HepG2 (cell line): ENCODE data around the gene MYH7B. TPM values are rescaled to one million over a fixed set of nuclear protein-coding genes. Genes with fewer than 3 reads are reported as not detected.

ENCODE experiments used
- ATAC-seq: fragments of 200-7000 bp; cut with Tn5 transposase; 3 replicates; pipeline ENCODE4 v1.9.1; 2020; ENCODE audit warnings: mild to moderate bottlenecking, moderate library complexity
- BruUV-seq: library from RNA; stranded (reverse); fragments of 400-500 nt; replicated peaks from 2 replicates; lab custom pipeline; 2021; lab: Mats Ljungman, UMichigan
- CTCF ChIA-PET: fragments of 300-600 bp; formaldehyde crosslinking; extraction: SDS; loops from one replicate; lab custom pipeline; 2021; ENCODE audit warnings: low total read pairs, inconsistent platforms, low intra/inter-chr PET ratio; lab: Yijun Ruan, JAX
- POLR2A ChIA-PET: fragments of 350-600 bp; sonication (Branson Sonifier 250); formaldehyde crosslinking; loops from one replicate; lab custom pipeline; 2020; ENCODE audit warnings: antibody characterized with exemption, inconsistent platforms; lab: Yijun Ruan, JAX
- DNase-seq: peaks from one replicate; pipeline ENCODE4 v3.0.0-alpha.2; 2015; ENCODE audit warnings: low spot score
- FAIRE-seq: peaks from 3 replicates; lab custom pipeline; 2011; peaks lifted over from hg19 to GRCh38; lab: Jason Lieb, UNC
- H2AFZ ChIP-seq: one replicate; pipeline ENCODE4 v1.6.1; 2011; ENCODE audit warnings: low read length, inconsistent platforms
- H3K27ac ChIP-seq: fragments of 300-600 bp; 3 replicates; pipeline ENCODE4 v1.8.0; 2011; ENCODE audit warnings: mixed run types, mild to moderate bottlenecking, mixed read lengths, low read length, inconsistent platforms; ENCODE audit not compliant: insufficient read depth; ENCODE audit errors: extremely low read length
- H3K27me3 ChIP-seq, 2 experiments: fragments of 200-600 bp in 1 of 2; 2 replicates in 1 of 2; 3 replicates in 1 of 2; pipeline versions ENCODE4 v1.6.0 to v1.8.0; 2011; ENCODE audit warnings: low read length in 2 of 2, mild to moderate bottlenecking in 2 of 2, moderate library complexity in 2 of 2, inconsistent platforms in 1 of 2; ENCODE audit not compliant: insufficient read depth in 2 of 2, control insufficient read depth in 1 of 2
- H3K36me3 ChIP-seq, 2 experiments: fragments of 200-600 bp in 1 of 2; replicated peaks in 1 of 2; 2 replicates in 1 of 2; 3 replicates in 1 of 2; pipeline versions ENCODE4 v1.5.1 to v1.8.0; 2011; ENCODE audit warnings: low read length in 2 of 2, inconsistent platforms in 1 of 2; ENCODE audit not compliant: insufficient read depth in 2 of 2, control insufficient read depth in 1 of 2
- H3K4me1 ChIP-seq: 2 replicates; pipeline ENCODE4 v1.5.1; 2012; ENCODE audit warnings: low read length, inconsistent platforms; ENCODE audit not compliant: insufficient read depth
- H3K4me2 ChIP-seq: 2 replicates; pipeline ENCODE4 v1.6.0; 2011; ENCODE audit warnings: low read depth, low read length, inconsistent platforms
- H3K4me3 ChIP-seq, 3 experiments: fragments of 200-600 bp in 1 of 3; sonication (generic), shearing (Covaris generic) in 1 of 3; replicated peaks in 1 of 3; 2 replicates each; pipeline ENCODE4 v1.5.1; 2011 to 2016; ENCODE audit warnings: low read length in 3 of 3, inconsistent platforms in 2 of 3, low read depth in 2 of 3, mild to moderate bottlenecking in 2 of 3, control low read depth in 1 of 3, mixed read lengths in 1 of 3; ENCODE audit not compliant: insufficient read depth in 1 of 3
- H3K79me2 ChIP-seq: one replicate; pipeline ENCODE4 v1.6.1; 2011; ENCODE audit warnings: low read length, inconsistent platforms; ENCODE audit not compliant: insufficient read depth
- H3K9ac ChIP-seq: 2 replicates; pipeline ENCODE4 v1.6.0; 2011; ENCODE audit warnings: mild to moderate bottlenecking, low read depth, low read length, inconsistent platforms; ENCODE audit not compliant: insufficient read depth
- H3K9me3 ChIP-seq: 2 replicates; pipeline ENCODE4 v1.5.1; 2012; ENCODE audit warnings: mild to moderate bottlenecking, low read length
- H4K20me1 ChIP-seq: 2 replicates; pipeline ENCODE4 v1.6.0; 2011; ENCODE audit warnings: inconsistent platforms, mild to moderate bottlenecking, low read length, moderate library complexity; ENCODE audit not compliant: insufficient read depth
- PRMT3 ChIP-seq: sonication (generic); formaldehyde crosslinking; IDR thresholded peaks from 2 replicates; pipeline ENCODE4 v1.8.1; 2022; ENCODE audit warnings: low read depth, mild to moderate bottlenecking, moderate library complexity, missing genetic modification reagents, borderline replicate concordance
- TCF12 ChIP-seq, 2 experiments: fragments of 450-650 bp in 1 of 2; sonication (generic) in 1 of 2; formaldehyde crosslinking in 1 of 2; IDR thresholded peaks; 2 replicates each; pipeline versions ENCODE4 v1.6.1 to v1.8.0; 2017 to 2022; ENCODE audit warnings: antibody characterized with exemption in 1 of 2, mild to moderate bottlenecking in 1 of 2, missing genetic modification reagents in 1 of 2, moderate library complexity in 1 of 2
- ZNF335 ChIP-seq: sonication (generic); formaldehyde crosslinking; IDR thresholded peaks from 2 replicates; pipeline ENCODE4 v1.4.0; 2020; ENCODE audit warnings: missing genetic modification reagents
- WGBS: methylation state at CpG from one replicate; pipeline ENCODE4 v1.1.6; 2017; ENCODE audit warnings: low lambda C conversion rate; 5-methylcytosine and 5-hydroxymethylcytosine counted together
- in situ Hi-C: cut with HindIII; loops from 2 replicates; pipeline ENCODE4 v1.10.0; 2017; ENCODE audit warnings: low pct_unique_long_range_greater_than_20kb; ENCODE audit not compliant: extremely low pct_ligation_motif_present
- intact Hi-C: fragments of 100-400 bp; cut with micrococcal nuclease; formaldehyde crosslinking; loops from one replicate; pipeline ENCODE4 v1.10.0; 2022; ENCODE audit not compliant: unreplicated experiment
- polyA plus RNA-seq, 8 experiments: library from polyadenylated mRNA; depleted of rRNA in 3 of 8; stranded (reverse) in 7 of 8; unstranded in 1 of 8; fragments of >200 nt; fragmentation: Illumina TruSeq in 4 of 8; extraction: Trizol in 4 of 8; gene quantifications; 2 replicates each; pipeline versions ENCODE4 v1.2.1 to v1.2.3, GENCODE V29; 2011 to 2016; ENCODE audit warnings: low read depth in 4 of 8, missing spikeins in 1 of 8, mixed read lengths in 1 of 8; ENCODE audit not compliant: insufficient read depth in 1 of 8
- total RNA-seq, 5 experiments: library from RNA; depleted of rRNA; stranded (reverse); fragments of >200 nt; fragmentation: Illumina TruSeq; extraction: Trizol; gene quantifications; 2 replicates each; pipeline ENCODE4 v1.2.3, GENCODE V29; 2016; ENCODE audit warnings: low read depth in 1 of 5

The MYH7B gene
- total and polyA plus RNA-seq, 2 of the 13 experiments (the other 11 are each of a cell fraction or from before 2014, with no cell fraction given) = 0.05 to 0.20 TPM

DNA sequence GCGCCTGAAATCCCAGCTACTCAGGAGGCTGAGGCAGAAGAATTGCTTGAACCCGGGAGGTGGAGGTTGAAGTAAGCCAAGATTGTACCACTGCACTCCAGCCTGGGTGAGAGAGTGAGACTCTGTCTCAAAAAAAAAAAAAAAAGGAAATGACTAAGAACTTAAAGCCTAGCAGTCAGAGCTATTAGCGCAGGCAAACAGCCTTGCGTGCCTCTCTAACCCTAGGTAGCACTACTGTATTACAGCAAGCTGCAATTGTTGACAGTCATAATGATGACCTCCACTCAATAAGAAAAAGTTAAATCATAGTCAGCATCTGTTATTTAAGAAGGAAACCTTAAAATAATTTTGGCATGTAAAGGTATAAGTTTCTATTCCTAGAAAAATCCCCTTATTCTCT lies 14.4 kb upstream of the MYH7B start:
- Histone ChIP-seq H3K4me3 (no peak overlapping the region), H3K27ac (no peak overlapping the region), H3K4me2 (no peak overlapping the region), H3K9me3 (no peaks in the 10 kb centered on the region), H2AFZ (no peak overlapping the region), H3K27me3 (no peaks in the 10 kb centered on the region), H3K9ac (no peak overlapping the region), H3K4me1 (0 out of 2 replicates have a peak, but pooled peaks cover 2% of the 10 kb centered on the region), H4K20me1 (no peaks in the 10 kb centered on the region), H3K36me3 (peaks cover 25 to 78% of the 10 kb centered on the region in 2 experiments), H3K79me2 (no peaks in the 10 kb centered on the region)
- FAIRE-seq (no peak), ATAC-seq (no peak), DNase-seq (no peak)
- ChIA-PET CTCF (no interaction called here), POLR2A (no interaction called here)
- in situ Hi-C loops (no loop called here), intact Hi-C loops (no loop called here)
- WGBS = 96% methylated on average over 4 of the region's 4 CpGs
- TF ChIP-seq ZNF335 (CRISPR knock-in tag) = no peak
- BruUV-seq = no TSS peak

DNA sequence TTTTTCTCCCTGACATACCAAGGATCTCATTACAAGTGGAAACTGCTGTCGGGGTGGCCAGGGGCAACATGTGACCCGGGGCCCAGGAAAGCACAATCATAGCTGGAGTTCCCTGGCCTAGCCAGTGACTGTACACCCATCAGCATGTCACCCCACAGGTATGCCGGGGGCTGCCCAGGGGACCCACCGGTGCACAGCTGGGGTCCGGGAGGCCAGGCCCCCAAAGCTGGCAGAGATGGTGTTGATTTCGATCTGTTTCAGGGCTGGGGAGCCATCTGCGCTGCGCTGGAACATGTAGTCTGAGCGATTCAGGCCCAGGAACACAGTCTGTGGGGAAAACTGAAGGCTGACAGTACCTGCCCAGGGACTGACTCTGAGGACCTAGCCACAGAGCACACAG lies 13.4 kb upstream of the MYH7B start:
- Histone ChIP-seq H3K4me1 (peaks cover 9% of the 10 kb centered on the region; the same call in 1 of the 2 replicates), H4K20me1 (no peaks in the 10 kb centered on the region), H3K36me3 (peaks cover 23 to 69% of the 10 kb centered on the region in 2 experiments), H3K9me3 (no peaks in the 10 kb centered on the region), H3K4me3 (no peak overlapping the region), H3K9ac (no peak overlapping the region)
- DNase-seq = no peak
- WGBS = 93% methylated on average over 8 of the region's 9 CpGs
- CTCF ChIA-PET = no interaction called here
- intact Hi-C loops = no loop called here
- no peak for TF ChIP-seq TCF12 (IDR thresholded peaks at IDR 0.05)
- TF ChIP-seq TCF12 (CRISPR knock-in tag; IDR thresholded peaks at IDR 0.05) = no peak
- TF ChIP-seq PRMT3 (CRISPR knock-in tag) = 0 out of 2 replicates have a peak, but pooled peaks have one; percentile 41
- TF ChIP-seq, all 625 proteins: peak for 1
- Histone ChIP-seq H3K27ac (no peak overlapping the region), H3K4me2 (no peak overlapping the region), H3K79me2 (no peaks in the 10 kb centered on the region), H2AFZ (no peak overlapping the region), H3K27me3 (no peaks in the 10 kb centered on the region)
- ATAC-seq (no peak), FAIRE-seq (no peak)
- BruUV-seq = no TSS peak
- in situ Hi-C loops = no loop called here
- POLR2A ChIA-PET = interaction anchor here (2.6 kb wide), 1 partner anchor 13 kb away, joined by 7 read pairs; the partner anchor contains the start of genes GSS and MYH7B
